Activated CD8-positive, alpha-beta memory T cell treated with anti-CD3 and anti-CD28 coated beads, Interleukin-2, amount 50 U/mL, for 1 hour (primary cell): ENCODE measurements around the gene ARHGAP19.

ENCODE experiments used
- DNase-seq: peaks from one replicate; pipeline ENCODE4 v3.0.0-alpha.2; 2020; ENCODE audit errors: extremely low read depth

The ARHGAP19 gene

GRCh38 chr10:97292097-97292861, at the start of gene ARHGAP19:
Gene ARHGAP19 (minus strand): TSS chr10:97292637. CDS start chr10:97292627, 10 bp downstream.
- DNase-seq: peak; percentile 90

- no peak for DNase-seq
Measured at GRCh38 chr10:97341416-97341815, 49.0 kb upstream of the ARHGAP19 start.

GRCh38 chr10:97338041-97338440, 45.6 kb upstream of the ARHGAP19 start:
- DNase-seq: no peak

GRCh38 chr10:97336942-97337831, 44.8 kb upstream of the ARHGAP19 start:
- no peak for DNase-seq

- DNase-seq: no peak
Measured at GRCh38 chr10:97336446-97336845, 44.0 kb upstream of the ARHGAP19 start.

- DNase-seq: no peak
Measured at GRCh38 chr10:97336006-97336405, 43.6 kb upstream of the ARHGAP19 start.

- DNase-seq: no peak
Measured at GRCh38 chr10:97335188-97335619, 42.8 kb upstream of the ARHGAP19 start.

GRCh38 chr10:97334370-97335175, 42.1 kb upstream of the ARHGAP19 start, which contains the start of gene FRAT2:
Gene FRAT2 (minus strand): TSS chr10:97334729. CDS start chr10:97334572, 157 bp downstream.
- DNase-seq: peak; percentile 50

- DNase-seq: no peak
Measured at GRCh38 chr10:97333601-97334369, 41.3 kb upstream of the ARHGAP19 start.

GRCh38 chr10:97333351-97333600, 40.8 kb upstream of the ARHGAP19 start:
- DNase-seq: no peak

- no peak for DNase-seq
Measured at GRCh38 chr10:97332591-97333350, 40.3 kb upstream of the ARHGAP19 start.

GRCh38 chr10:97331153-97331703, 38.8 kb upstream of the ARHGAP19 start:
- no peak for DNase-seq

- DNase-seq: no peak
Measured at GRCh38 chr10:97329766-97330165, 37.3 kb upstream of the ARHGAP19 start.

- no peak for DNase-seq
Measured at GRCh38 chr10:97328646-97329453, 36.4 kb upstream of the ARHGAP19 start.

GRCh38 chr10:97327348-97328294, 35.2 kb upstream of the ARHGAP19 start:
- no peak for DNase-seq

- no peak for DNase-seq
Measured at GRCh38 chr10:97325754-97326153, 33.3 kb upstream of the ARHGAP19 start.

GRCh38 chr10:97323501-97323900, 31.1 kb upstream of the ARHGAP19 start:
- no peak for DNase-seq

- DNase-seq: no peak
Measured at GRCh38 chr10:97321804-97322190, 29.4 kb upstream of the ARHGAP19 start.
